Effector memory CD8-positive, alpha-beta T cell (primary cell): ENCODE data around the gene ERP29.

Experiments used
- ATAC-seq: fragments of 150-1000 bp; cut with Tn5 transposase; replicated peaks from 2 replicates; pipeline ENCODE4 v1.10.0; 2021; ENCODE audit warnings: mild to moderate bottlenecking, moderate library complexity
- DNase-seq, 3 experiments: peaks; one replicate each; pipeline ENCODE4 v3.0.0; 2021
- H3K27ac Mint-ChIP-seq, 2 donors: one replicate each; pipeline ENCODE4 v1.8.0; 2022; ENCODE audit warnings: mild to moderate bottlenecking in 2 of 2, mixed read lengths in 2 of 2, moderate library complexity in 2 of 2
- H3K27me3 Mint-ChIP-seq, 2 donors: one replicate each; pipeline ENCODE4 v1.8.0; 2022; ENCODE audit warnings: mixed read lengths in 2 of 2
- H3K36me3 Mint-ChIP-seq: one replicate; pipeline ENCODE4 v1.8.0; 2022; ENCODE audit warnings: mild to moderate bottlenecking, moderate library complexity, mixed read lengths; ENCODE audit not compliant: insufficient read depth
- H3K4me1 Mint-ChIP-seq, 2 donors: one replicate each; pipeline ENCODE4 v1.8.0; 2022; ENCODE audit warnings: low read depth in 2 of 2, mixed read lengths in 2 of 2
- H3K4me3 Mint-ChIP-seq, 2 donors: one replicate each; pipeline ENCODE4 v1.8.0; 2022; ENCODE audit warnings: mild to moderate bottlenecking in 2 of 2, mixed read lengths in 2 of 2, moderate library complexity in 2 of 2
- H3K9me3 Mint-ChIP-seq, 2 donors: one replicate each; pipeline ENCODE4 v1.8.0; 2022; ENCODE audit warnings: mixed read lengths in 2 of 2
- total RNA-seq, 9 experiments: gene quantifications; one replicate each; lab custom pipeline; 2026; lab: John Stamatoyannopoulos, UW

Gene ERP29
- total RNA-seq: 97.2 to 205 (median 123) reads per million in 9 experiments

DNA sequence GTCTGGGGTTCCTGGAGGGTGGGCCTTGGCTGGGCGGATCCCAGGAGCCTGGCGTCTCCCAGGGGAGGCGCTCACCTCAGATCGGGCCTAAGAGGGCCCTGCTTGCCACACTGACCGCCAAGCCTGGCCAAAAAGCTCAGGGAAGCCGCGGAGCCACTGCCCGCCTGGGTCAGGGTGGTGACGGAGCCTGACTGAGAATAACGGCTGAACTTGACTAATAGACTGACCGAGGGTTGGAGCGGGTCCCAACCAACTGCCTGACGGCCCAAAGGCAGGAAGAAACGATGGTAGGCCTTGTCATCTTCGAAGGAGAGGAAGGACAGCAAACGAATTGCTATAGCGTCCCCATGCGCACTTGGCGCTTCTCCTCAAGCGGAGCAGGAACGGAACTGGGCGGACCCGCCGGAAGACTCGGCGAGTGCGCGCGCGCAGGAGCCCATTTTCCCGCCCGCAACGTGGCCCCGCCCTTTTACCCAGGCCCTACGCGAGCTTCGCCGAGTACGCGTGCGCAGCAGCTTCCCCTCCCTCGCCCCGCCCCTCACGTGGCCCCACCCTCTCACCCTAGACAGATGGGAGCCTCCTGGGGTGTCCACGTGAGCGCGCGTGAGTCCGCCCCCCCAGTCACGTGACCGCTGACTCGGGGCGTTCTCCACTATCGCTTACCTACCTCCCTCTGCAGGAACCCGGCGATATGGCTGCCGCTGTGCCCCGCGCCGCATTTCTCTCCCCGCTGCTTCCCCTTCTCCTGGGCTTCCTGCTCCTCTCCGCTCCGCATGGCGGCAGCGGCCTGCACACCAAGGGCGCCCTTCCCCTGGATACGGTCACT is at the start of gene ERP29, which contains the start of gene TMEM116:
Gene ERP29, plus strand, starts transcription at position 652 of the 826 bp plus-strand sequence. Its CDS starts 40 bp downstream, at position 692.
Gene TMEM116, minus strand, starts transcription at position 391 of the 826 bp plus-strand sequence. CDS start 7,895 bp downstream, outside the sequence.
- H3K4me1 Mint-ChIP-seq: peaks cover 41 to 54% of the 10 kb centered on the region in 2 donors
- ATAC-seq: peak; percentile 84
- peak within 1 kb of the TSS; percentile 95 to 98 for H3K27ac Mint-ChIP-seq

DNA sequence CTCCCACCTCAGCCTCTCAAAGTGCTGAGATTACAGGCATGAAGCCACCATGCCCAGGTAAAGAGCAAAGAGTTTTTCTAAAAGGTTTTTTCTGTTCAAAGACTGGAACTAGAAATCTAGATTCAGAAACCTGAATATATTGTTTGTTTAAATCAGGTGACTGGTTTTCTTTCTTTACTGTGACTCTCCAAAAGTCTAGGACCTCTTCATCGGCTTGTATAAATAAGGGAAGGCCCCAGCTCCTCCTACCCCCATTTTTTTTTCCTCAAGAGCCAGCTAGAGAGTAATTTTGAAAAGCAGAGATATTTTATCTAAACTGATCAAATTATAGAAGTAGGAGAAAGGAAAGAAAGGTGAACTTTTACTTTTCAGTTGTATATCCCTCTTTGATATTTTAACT is 48.3 kb upstream of the ERP29 start:
- Mint-ChIP-seq H3K27ac (peak overlapping the region in 1 of 2 donors; percentile 74), H3K4me3 (no peak overlapping the region), H3K27me3 (no peaks in the 10 kb centered on the region), H3K36me3 (peaks cover 24% of the 10 kb centered on the region), H3K4me1 (peaks cover 14 to 25% of the 10 kb centered on the region in 2 donors), H3K9me3 (peaks cover 3 to 10% of the 10 kb centered on the region in 2 donors)
- no peak for DNase-seq
- no peak for ATAC-seq

More for the DNA sequence above, at the start of gene ERP29, which contains the start of gene TMEM116:
- no peaks in the 10 kb centered on the region for H3K27me3 Mint-ChIP-seq
- H3K9me3 Mint-ChIP-seq: no peaks in the 10 kb centered on the region
- H3K36me3 Mint-ChIP-seq: peaks cover 52% of the 10 kb centered on the region
- peak within 1 kb of the TSS; percentile 83 to 91 for H3K4me3 Mint-ChIP-seq
- peak; percentile 98 to 99 (median 99) for DNase-seq

DNA sequence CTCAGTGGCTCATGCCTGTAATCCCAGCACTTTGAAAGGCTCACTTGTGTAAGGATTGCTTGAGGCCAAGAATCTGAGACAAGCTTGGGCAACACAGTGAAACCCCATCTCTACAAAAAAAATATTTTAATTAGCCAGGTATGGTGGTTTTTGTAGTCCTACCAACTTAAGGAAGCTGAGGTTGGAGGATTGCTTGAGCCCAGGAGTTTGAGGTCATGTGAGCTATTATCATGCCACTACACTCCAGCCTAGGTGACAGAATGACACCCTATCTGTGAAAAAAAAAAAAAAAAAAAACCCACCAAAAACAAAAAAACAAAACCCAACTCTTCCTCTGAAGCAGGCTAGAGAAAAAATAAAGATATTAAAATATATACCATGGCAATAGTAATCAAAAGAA is 41.4 kb upstream of the ERP29 start:
- Mint-ChIP-seq H3K4me3 (peak overlapping the region; percentile 20 to 68), H3K27me3 (no peaks in the 10 kb centered on the region), H3K27ac (peak overlapping the region; percentile 28 to 85), H3K4me1 (peaks cover 12 to 33% of the 10 kb centered on the region in 2 donors), H3K9me3 (no peaks in the 10 kb centered on the region), H3K36me3 (peaks cover 9% of the 10 kb centered on the region)
- ATAC-seq (peak; percentile 100), DNase-seq (peak; percentile 15 to 24 (median 23))

DNA sequence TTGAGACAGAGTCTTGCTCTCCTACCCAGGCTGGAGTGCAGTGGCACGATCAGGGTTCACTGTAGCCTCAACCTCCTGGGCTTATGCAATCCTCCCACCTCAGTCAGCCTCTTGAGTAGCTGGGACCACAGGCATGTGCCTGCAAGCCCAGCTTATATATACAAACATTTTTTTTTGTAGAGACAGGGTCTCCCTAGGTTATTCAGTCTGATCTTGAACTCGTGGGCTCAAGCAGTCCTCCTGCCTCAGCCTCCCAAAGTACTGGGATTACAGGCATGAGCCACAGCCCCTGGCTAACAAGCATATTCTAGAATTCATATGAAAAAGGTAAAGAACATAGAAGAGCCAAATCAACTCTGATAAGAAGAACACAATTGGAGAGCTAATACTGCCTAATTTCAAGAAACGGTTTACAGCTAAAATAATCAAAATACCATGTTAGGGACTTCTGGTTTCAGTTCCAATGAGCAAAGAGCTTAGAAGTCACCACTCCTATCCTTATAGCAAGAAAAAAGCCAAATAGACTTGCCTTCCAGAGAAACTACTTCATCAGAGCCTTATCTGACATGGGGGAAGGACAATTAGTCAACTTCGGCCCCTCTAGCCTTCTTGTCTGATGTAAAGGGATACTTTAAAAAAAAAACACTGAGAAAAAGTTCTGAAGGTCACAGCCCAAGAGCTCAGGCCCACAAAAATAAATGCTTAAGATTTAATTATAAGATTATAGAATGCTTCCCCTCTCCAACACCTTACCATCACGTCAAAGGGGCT is 37.9 kb upstream of the ERP29 start:
- H3K9me3 Mint-ChIP-seq: no peaks in the 10 kb centered on the region
- peaks cover 7 to 57% of the 10 kb centered on the region in 2 donors for H3K4me1 Mint-ChIP-seq
- no peak for DNase-seq
- peak overlapping the region in 1 of 2 donors; percentile 14 for H3K27ac Mint-ChIP-seq
- no peak overlapping the region for H3K4me3 Mint-ChIP-seq
- H3K36me3 Mint-ChIP-seq: peaks cover 4% of the 10 kb centered on the region
- ATAC-seq: no peak
- no peaks in the 10 kb centered on the region for H3K27me3 Mint-ChIP-seq

DNA sequence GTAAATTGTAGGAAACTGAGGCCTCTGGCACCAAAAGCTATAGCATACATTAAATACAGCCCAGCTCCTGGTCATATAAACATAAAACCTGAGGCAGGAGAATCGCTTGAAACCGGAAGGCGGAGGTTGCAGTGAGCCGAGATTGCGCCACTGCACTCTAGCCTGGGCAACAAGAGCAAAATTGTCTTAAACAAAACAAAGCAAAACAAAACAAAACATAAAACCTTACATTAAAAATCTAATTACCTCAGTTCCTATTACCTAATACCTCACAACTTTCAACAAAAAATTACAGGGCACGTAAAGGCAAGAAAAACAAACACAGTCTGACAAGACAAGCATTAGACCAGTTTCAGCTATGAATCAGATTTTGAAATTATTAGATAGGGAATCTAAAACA is 36.9 kb upstream of the ERP29 start:
- peaks cover 7 to 57% of the 10 kb centered on the region in 2 donors for H3K4me1 Mint-ChIP-seq
- H3K27ac Mint-ChIP-seq: peak overlapping the region in 1 of 2 donors; percentile 33
- no peak for ATAC-seq
- no peaks in the 10 kb centered on the region for H3K9me3 Mint-ChIP-seq
- H3K27me3 Mint-ChIP-seq: no peaks in the 10 kb centered on the region
- no peak overlapping the region for H3K4me3 Mint-ChIP-seq
- no peak for DNase-seq
- H3K36me3 Mint-ChIP-seq: peaks cover 4% of the 10 kb centered on the region

DNA sequence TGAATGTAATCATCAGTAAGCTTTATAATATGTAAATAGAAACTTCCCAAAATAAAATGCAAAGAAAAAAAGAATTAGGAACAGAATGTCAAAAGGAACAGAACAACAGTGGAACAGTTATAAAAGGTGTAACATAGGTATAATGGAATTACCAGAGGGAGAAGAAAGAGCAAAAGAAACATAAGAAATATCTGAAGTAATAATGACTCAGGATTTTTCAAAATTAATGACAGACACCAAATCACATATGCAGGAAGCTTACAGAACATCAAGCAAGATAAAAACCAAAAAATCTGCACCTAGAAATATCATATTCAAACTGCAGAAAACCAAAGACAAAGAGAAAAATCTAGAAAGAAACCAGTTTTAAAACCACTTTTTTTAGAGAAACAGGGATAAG is 36.4 kb upstream of the ERP29 start:
- ATAC-seq (no peak), DNase-seq (no peak)
- Mint-ChIP-seq H3K4me3 (no peak overlapping the region), H3K27ac (peak overlapping the region in 1 of 2 donors; percentile 33), H3K9me3 (no peaks in the 10 kb centered on the region), H3K27me3 (no peaks in the 10 kb centered on the region), H3K4me1 (peaks cover 7 to 55% of the 10 kb centered on the region in 2 donors), H3K36me3 (peaks cover 5% of the 10 kb centered on the region)

DNA sequence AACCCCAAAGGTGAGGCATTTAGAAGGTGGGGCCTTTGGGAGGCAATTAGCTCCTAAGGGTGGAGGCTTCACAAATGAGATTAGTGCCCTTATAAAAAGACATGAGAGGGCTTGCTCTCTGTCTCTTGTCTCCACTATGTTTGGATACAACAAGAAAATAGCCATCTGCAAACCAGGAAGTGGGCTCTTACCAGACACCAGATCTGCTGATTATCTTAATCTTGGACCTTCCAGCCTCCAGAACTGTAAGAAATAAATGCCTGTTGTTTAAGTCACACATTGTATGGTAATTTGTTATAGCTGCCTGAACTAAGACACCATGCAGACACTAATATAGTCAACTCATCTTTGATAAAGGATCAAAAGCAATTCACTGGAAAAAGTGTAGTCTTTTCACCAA is 34.7 kb upstream of the ERP29 start:
- no peaks in the 10 kb centered on the region for H3K9me3 Mint-ChIP-seq
- no peaks in the 10 kb centered on the region for H3K27me3 Mint-ChIP-seq
- ATAC-seq: no peak
- no peak overlapping the region for H3K4me3 Mint-ChIP-seq
- peaks cover 8% of the 10 kb centered on the region for H3K36me3 Mint-ChIP-seq
- H3K27ac Mint-ChIP-seq: peak overlapping the region in 1 of 2 donors; percentile 77
- DNase-seq: no peak
- H3K4me1 Mint-ChIP-seq: peaks cover 7 to 46% of the 10 kb centered on the region in 2 donors

DNA sequence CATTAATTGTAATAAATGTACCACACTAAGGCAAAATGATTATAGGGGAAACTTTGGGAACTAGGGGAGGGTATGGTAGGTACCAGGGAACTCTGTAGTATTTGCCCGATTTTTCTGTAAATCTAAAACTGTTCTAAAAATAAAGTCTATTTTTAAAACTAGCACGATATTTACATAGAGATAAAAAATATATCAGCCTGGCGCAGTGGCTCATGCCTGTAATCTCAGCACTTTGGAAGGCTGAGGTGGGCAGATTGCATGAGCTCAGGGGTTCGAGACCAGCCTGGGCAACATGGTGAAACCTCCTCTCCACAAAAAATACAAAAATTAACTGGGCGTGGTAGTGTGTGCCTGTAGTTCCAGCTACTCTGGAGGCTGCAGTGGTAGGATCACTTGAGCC is 32.6 kb upstream of the ERP29 start:
- H3K27ac Mint-ChIP-seq: no peak overlapping the region
- ATAC-seq (no peak), DNase-seq (no peak)
- H3K36me3 Mint-ChIP-seq: peaks cover 8% of the 10 kb centered on the region
- no peak overlapping the region for H3K4me3 Mint-ChIP-seq
- no peaks in the 10 kb centered on the region for H3K27me3 Mint-ChIP-seq
- peaks cover 0 to 37% of the 10 kb centered on the region in 2 donors for H3K4me1 Mint-ChIP-seq
- H3K9me3 Mint-ChIP-seq: no peaks in the 10 kb centered on the region

DNA sequence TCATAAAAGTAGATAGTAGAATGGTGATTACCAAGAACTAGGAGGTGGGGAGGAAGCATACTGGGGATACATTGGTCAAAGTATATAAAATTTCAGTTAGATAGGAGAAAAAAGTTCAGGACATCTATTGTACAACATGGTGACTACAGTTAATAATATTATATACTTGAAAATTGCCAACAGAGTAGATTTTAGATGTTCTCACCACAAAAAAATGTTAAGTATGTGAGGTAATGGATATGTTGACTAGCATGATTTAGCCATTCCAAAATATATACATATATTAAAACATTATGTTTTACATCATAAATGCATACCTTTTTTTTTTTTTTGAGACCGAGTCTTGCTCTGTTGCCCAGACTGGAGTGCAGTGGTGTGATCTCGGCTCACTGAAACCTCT is 31.2 kb upstream of the ERP29 start:
- peak overlapping the region in 1 of 2 donors; percentile 60 for H3K27ac Mint-ChIP-seq
- no peak for ATAC-seq
- no peak for DNase-seq
- H3K4me1 Mint-ChIP-seq: peaks cover 0 to 32% of the 10 kb centered on the region in 2 donors
- H3K9me3 Mint-ChIP-seq: no peaks in the 10 kb centered on the region
- no peak overlapping the region for H3K4me3 Mint-ChIP-seq
- peaks cover 8% of the 10 kb centered on the region for H3K36me3 Mint-ChIP-seq
- H3K27me3 Mint-ChIP-seq: no peaks in the 10 kb centered on the region

DNA sequence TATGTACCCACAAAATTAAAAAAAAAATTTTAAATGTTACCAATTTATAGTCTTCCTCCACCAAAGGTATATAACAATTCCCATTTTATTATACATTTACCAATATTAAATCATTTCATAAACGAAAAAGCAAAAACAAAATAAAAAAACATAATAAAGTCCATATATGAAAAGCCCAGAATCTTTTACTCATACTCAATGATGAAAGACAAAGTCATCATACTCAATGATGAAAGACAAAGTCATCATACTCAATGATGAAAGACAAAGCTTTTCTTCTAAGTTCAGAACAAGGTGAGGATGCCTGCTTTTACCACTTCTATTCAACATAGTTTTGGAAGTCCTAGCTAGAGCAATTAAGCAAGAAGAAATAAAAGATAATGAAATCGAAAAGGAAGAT is 28.4 kb upstream of the ERP29 start:
- Mint-ChIP-seq H3K36me3 (peaks cover 8% of the 10 kb centered on the region), H3K9me3 (no peaks in the 10 kb centered on the region), H3K4me3 (no peak overlapping the region), H3K27ac (no peak overlapping the region), H3K4me1 (peaks cover 7 to 31% of the 10 kb centered on the region in 2 donors), H3K27me3 (no peaks in the 10 kb centered on the region)
- no peak for DNase-seq
- no peak for ATAC-seq

DNA sequence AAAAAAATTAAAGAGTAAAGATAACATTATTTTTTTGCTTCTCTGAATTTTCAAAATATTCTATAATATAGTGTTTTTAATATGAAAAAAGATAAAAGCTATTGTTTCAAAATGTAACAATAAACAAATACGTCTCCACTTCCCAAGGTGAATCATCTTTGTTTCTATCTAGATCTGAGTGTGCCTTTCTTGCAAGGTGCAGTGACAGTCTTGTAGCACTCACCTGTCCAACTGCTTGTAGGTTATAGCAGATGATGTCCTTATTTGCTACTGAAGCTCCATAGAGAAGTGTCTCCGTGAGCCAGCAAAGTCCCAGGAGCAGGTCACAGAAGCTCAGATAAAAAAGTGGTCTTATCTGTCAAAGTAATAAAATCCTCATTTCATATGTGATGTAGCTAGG is 21.7 kb upstream of the ERP29 start:
- H3K4me3 Mint-ChIP-seq: peak overlapping the region; percentile 83 to 94
- peak overlapping the region; percentile 83 to 89 for H3K27ac Mint-ChIP-seq
- no peak for DNase-seq
- H3K27me3 Mint-ChIP-seq: no peaks in the 10 kb centered on the region
- H3K36me3 Mint-ChIP-seq: peaks cover 7% of the 10 kb centered on the region
- peaks cover 47 to 65% of the 10 kb centered on the region in 2 donors for H3K4me1 Mint-ChIP-seq
- no peak for ATAC-seq
- H3K9me3 Mint-ChIP-seq: no peaks in the 10 kb centered on the region

DNA sequence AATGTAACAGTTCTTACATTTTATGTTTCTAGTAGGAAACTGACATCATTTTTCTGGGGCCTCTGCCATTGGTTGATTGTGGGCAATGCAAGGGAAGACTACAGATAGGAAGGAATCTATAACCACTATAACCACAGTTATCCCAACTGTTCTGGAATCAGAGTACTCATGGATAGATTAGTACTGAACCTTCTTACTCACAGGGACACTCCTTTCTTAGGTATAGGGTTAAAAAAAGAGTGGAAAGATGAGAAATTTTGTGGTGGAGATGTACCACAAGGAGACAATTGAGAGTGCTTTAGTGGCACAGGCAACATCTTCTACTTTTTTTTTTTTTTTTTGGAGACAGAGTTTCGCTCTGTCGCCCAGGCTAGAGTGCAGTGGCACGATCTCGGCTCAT is 21.3 kb upstream of the ERP29 start:
- peaks cover 7% of the 10 kb centered on the region for H3K36me3 Mint-ChIP-seq
- H3K4me1 Mint-ChIP-seq: peaks cover 50 to 68% of the 10 kb centered on the region in 2 donors
- peak overlapping the region; percentile 83 to 94 for H3K4me3 Mint-ChIP-seq
- ATAC-seq (no peak), DNase-seq (no peak)
- no peaks in the 10 kb centered on the region for H3K27me3 Mint-ChIP-seq
- no peaks in the 10 kb centered on the region for H3K9me3 Mint-ChIP-seq
- peak overlapping the region; percentile 83 to 89 for H3K27ac Mint-ChIP-seq

DNA sequence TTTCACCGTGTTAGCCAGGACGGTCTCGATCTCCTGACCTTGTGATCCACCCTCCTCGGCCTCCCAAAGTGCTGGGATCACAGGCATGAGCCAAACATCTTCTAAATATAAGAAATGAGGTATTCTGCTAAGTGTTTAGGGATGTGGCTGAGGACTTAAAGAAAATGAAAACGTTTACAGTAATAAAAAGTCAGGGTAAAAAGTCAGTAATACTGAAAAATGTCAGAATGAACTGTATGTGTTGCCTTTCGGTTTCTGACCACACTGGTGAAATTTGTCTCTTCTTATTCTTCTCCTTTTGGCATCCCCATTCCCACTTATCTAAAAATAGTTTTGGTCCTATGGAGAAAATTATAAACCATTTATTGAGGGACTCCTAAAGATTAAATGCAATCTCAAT is 20.8 kb upstream of the ERP29 start:
- ATAC-seq (no peak), DNase-seq (no peak)
- Mint-ChIP-seq H3K4me1 (peaks cover 52 to 71% of the 10 kb centered on the region in 2 donors), H3K9me3 (no peaks in the 10 kb centered on the region), H3K27ac (peak overlapping the region; percentile 83 to 89), H3K4me3 (peak overlapping the region; percentile 83 to 94), H3K36me3 (peaks cover 7% of the 10 kb centered on the region), H3K27me3 (no peaks in the 10 kb centered on the region)
